Vagina (tissue), 2 donors: ENCODE measurements around the gene DEAF1.

ENCODE experiments used
- CTCF ChIP-seq, 3 experiments: fragments of 450-650 bp in 2 of 3; fragments of 200-600 bp in 1 of 3; sonication (generic) in 1 of 3; IDR thresholded peaks; one replicate each; pipeline ENCODE4 v1.5.1; 2017 to 2019; ENCODE audit warnings: antibody characterized with exemption in 3 of 3, mild to moderate bottlenecking in 2 of 3, moderate library complexity in 2 of 3
- POLR2A ChIP-seq, 2 donors: fragments of 450-650 bp; IDR thresholded peaks; one replicate each; pipeline ENCODE4 v1.6.1; 2017; ENCODE audit warnings: antibody characterized with exemption in 2 of 2, mild to moderate bottlenecking in 2 of 2, moderate library complexity in 2 of 2

- TF ChIP-seq CTCF (IDR thresholded peaks at IDR 0.05) (no peak), POLR2A (IDR thresholded peaks at IDR 0.05) (no peak)
These were observed 11.5 kb upstream of the DEAF1 start for GRCh38 chr11:706439-706956.
